Hematopoietic multipotent progenitor cell treated with erythropoietin and hydrocortisone succinate and interleukin-3 and kit ligand, for 17 days (in vitro differentiated cells): ENCODE results near the gene PHF23.
A peak's percentile ranks its signal among the peaks of the same experiment; 100 is the strongest.

Experiments
- DNase-seq: peaks from one replicate; pipeline ENCODE4 v3.0.0-alpha.2; 2015; ENCODE audit warnings: low spot score

Gene PHF23

GRCh38 chr17:7237761-7238419 lies 1.4 kb downstream of the PHF23 start:
- peak; percentile 90 for DNase-seq

GRCh38 chr17:7237266-7237760 lies 1.9 kb downstream of the PHF23 start:
- no peak for DNase-seq

GRCh38 chr17:7236808-7237207 lies 2.4 kb downstream of the PHF23 start:
- DNase-seq = no peak

- DNase-seq = peak; percentile 71
Observed at GRCh38 chr17:7235693-7236665, 3.3 kb downstream of the PHF23 start.

- DNase-seq = peak; percentile 98
Observed at GRCh38 chr17:7234083-7234951, 4.9 kb downstream of the PHF23 start, which contains the start of gene DVL2. Gene DVL2, minus strand, starts transcription at chr17:7234517. Its CDS starts 255 bp downstream, at chr17:7234262.

- DNase-seq = no peak
Observed at GRCh38 chr17:7233701-7234082, 5.6 kb downstream of the PHF23 start.

- no peak for DNase-seq
Observed at GRCh38 chr17:7232114-7232513, 7.1 kb downstream of the PHF23 start.

GRCh38 chr17:7229504-7229903 lies 9.8 kb downstream of the PHF23 start:
- DNase-seq = no peak

- no peak for DNase-seq
Observed at GRCh38 chr17:7228920-7229319, 10.3 kb downstream of the PHF23 start.

- DNase-seq = no peak
Observed at GRCh38 chr17:7226721-7227710, 12.2 kb downstream of the PHF23 start.

GRCh38 chr17:7225711-7226331 lies 13.4 kb downstream of the PHF23 start:
- no peak for DNase-seq

GRCh38 chr17:7224661-7225111 lies 14.6 kb downstream of the PHF23 start:
- no peak for DNase-seq

GRCh38 chr17:7224110-7224509 lies 15.1 kb downstream of the PHF23 start:
- DNase-seq = no peak

GRCh38 chr17:7223375-7223774 lies 15.9 kb downstream of the PHF23 start:
- no peak for DNase-seq

- no peak for DNase-seq
Observed at GRCh38 chr17:7222972-7223292, 16.3 kb downstream of the PHF23 start.

- DNase-seq = no peak
Observed at GRCh38 chr17:7222093-7222971, 16.9 kb downstream of the PHF23 start.

- no peak for DNase-seq
Observed at GRCh38 chr17:7221278-7222092, 17.8 kb downstream of the PHF23 start.

GRCh38 chr17:7220593-7221277 lies 18.5 kb downstream of the PHF23 start:
- DNase-seq = peak; percentile 86
